G401 (cell line): ENCODE measurements around the gene WDFY3. TPM values are rescaled to one million over a fixed set of nuclear protein-coding genes. Genes with fewer than 3 reads are reported as not detected.

Experiments used
- DNase-seq: peaks from one replicate; pipeline ENCODE4 v3.0.0-alpha.2; 2015; ENCODE audit warnings: low spot score
- in situ Hi-C: cut with HindIII; loops from 2 replicates; pipeline ENCODE4 v1.10.0; 2016; ENCODE audit warnings: low sequenced_read_pairs, mixed read lengths
- total RNA-seq: library from RNA; depleted of rRNA; stranded (reverse); fragments of >200 nt; shearing (Covaris generic); gene quantifications from 2 replicates; pipeline ENCODE4 v1.2.3, GENCODE V29; 2014

Gene WDFY3
- total RNA-seq, 1 experiment from 2014 or later = 38.0 TPM

DNA sequence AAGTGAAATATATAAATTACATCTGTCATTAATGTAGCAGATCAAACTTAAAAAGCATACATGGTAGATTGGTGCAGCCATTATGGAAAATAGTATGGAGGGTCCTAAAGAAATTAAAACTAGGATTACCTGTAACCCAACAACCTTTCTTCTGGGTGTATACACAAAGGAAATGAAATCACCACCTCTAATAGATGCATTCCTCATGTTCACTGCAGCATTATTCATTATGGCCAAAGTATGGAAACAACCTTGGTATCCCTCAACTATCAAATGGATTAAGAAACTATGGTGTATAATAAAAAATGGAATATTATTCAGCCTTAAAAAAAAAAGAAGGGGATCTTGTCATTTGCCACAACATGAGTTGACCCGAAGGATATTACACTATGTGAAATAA, 13.7 kb downstream of the WDFY3 start:
- in situ Hi-C loops = no loop called here
- no peak for DNase-seq

GRCh38 chr4:84952004-84952403, 14.5 kb downstream of the WDFY3 start:
- in situ Hi-C loops = no loop called here
- DNase-seq = no peak

GRCh38 chr4:84948056-84948455, 18.4 kb downstream of the WDFY3 start:
- in situ Hi-C loops = no loop called here

DNA sequence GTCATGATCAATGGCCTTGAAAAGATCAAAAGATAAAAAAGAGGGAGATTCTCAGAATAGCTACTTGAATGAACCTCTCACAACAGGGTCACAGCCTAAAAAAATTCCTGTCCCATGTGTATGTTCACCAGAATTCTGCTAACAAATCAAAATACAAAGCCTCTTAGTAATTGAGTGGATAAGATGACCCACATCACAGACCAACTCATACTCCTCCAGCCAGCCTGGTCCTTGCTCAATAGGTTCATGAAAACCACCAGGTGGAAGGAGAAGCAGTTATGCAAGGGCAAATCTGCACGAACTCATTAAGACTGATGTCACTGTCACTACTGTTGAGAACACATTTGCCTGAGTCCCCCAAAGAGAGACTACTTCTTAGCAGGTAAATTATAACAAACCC, 21.5 kb downstream of the WDFY3 start:
- in situ Hi-C loops = no loop called here
- DNase-seq = no peak

More at GRCh38 chr4:84948056-84948455, 18.4 kb downstream of the WDFY3 start:
- DNase-seq = no peak

GRCh38 chr4:84940960-84941359, 25.5 kb downstream of the WDFY3 start:
- in situ Hi-C loops = no loop called here
- DNase-seq = no peak

DNA sequence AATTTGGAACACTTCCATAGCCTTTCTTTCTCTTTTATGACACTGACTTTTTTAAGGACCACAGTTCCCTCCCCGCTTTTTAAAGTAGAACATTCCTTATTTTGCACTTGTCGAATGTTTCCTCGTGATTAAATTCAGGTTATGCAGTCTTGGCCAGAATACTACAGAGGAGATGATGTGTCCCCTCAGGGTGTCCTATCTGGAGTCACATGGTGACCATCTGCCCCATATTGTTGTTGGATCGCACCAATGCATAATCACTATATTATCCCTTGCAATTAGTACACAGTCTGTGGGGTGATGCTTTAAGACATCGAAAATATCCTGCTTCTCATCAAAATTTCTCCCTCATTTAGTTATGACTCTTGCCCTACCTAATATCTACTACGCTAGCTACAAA, 27.4 kb downstream of the WDFY3 start:
- in situ Hi-C loops = no loop called here
- peak; percentile 70 for DNase-seq

GRCh38 chr4:84938316-84938715, 28.2 kb downstream of the WDFY3 start:
- DNase-seq = no peak

DNA sequence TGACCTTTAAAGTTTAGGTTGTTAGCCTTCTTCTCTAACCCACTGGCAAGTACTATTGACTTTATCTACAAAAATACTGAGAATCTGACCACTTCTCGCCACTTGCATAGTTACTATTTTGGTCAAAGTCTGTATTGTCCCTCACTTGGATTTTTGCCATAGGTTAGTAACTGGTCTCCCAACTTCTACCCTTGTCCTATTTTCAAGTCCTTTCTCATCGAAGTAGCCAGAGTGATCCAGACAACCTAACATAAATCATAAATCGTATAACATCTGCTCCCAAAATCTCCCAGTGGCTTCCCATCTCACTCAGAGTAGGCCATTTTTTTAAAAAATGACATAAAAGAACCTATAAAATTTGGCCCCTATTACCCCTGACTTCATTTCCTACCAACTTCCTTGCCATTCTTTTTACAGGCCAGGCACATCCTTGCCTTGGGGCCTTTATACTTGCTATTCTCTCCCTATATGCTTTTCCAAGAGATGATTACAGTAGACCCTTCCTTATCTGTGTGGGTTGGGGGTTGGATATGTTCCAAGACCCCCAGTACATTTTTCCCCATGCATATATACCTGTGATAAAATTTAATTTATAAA, 29.0 kb downstream of the WDFY3 start:
- in situ Hi-C loops = no loop called here
- DNase-seq = no peak

More at GRCh38 chr4:84938316-84938715, 28.2 kb downstream of the WDFY3 start:
- in situ Hi-C loops = no loop called here

- no peak for DNase-seq
- in situ Hi-C loops = no loop called here
Measured at GRCh38 chr4:84936123-84936522, 30.4 kb downstream of the WDFY3 start.

DNA sequence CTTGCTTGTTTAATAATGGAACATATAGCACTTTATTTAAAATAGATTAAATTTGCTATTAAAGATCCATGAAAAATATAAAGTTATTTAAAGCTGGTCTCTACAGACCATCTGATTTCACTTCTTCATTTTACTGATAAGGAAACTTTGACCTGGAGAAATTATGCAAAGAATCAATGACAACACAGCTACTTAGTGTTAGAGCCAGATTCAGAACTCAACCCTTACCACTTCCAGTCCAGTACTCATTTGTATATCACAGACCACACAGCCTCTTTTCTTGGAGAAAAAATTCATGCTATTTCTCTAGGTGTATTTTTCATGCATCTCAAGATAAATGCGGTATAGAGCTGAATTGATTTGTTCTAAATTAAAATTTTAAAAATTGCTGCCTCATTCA, 34.0 kb downstream of the WDFY3 start:
- DNase-seq = no peak
- in situ Hi-C loops = no loop called here

DNA sequence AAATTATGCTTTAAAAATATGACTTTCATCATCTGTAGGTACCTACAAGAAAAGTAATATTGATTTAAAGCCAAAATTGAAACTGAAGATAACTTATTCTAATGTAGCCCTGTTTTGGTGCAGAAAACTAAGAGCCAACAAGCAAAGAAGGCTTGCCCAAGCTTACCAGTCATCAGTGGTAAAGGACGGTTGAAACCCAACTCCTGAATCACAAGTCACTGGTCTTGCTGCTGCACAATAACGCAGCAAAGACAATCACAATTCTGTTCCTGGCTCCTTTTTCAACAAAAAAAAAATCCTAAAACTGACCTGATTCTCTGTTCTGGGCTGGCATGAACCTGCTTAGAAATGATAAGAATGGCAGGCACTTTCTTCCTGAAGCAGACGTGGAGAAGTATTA, 34.5 kb downstream of the WDFY3 start:
- in situ Hi-C loops = no loop called here
- no peak for DNase-seq

- no peak for DNase-seq
- in situ Hi-C loops = no loop called here
Measured at GRCh38 chr4:84931274-84931673, 35.2 kb downstream of the WDFY3 start.

DNA sequence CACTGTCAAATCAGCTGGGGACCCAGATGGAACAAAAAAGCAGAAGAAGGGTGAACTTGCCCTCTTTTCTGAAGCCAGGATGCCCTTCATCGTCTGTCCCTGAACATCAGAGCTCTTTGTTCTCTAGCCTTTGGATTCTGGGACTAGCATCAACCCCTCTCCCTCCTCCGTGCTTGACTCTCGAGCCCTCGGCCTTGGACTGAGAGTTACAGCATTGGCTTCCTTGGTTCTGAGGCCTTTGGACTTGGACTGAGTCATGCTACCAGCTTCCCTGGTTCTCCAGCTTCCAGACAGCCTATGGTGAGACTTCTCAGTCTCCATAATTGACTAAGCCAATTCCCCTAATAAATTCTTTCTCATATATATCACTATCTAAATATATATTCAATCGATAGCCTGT, 38.4 kb downstream of the WDFY3 start:
- in situ Hi-C loops = no loop called here
- DNase-seq = no peak

DNA sequence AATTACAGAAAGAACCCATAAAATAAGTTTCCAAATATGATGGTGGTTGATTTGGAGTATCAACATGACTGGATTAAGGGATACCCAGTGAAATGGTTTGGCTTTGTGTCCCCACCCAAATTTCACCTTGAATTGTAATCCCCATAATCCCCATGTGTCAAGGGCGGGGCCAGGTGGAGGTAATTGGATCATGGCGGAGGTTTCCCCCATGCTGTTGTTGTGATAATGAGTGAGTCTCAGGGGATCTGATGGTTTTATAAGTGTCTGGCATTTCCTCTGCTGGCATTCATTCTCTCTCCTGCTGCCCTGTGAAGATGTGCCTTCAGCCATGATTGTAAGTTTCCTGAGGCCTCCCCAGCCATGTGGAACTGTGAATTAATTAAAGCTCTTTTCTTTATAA, 39.1 kb downstream of the WDFY3 start:
- in situ Hi-C loops = no loop called here
- no peak for DNase-seq

DNA sequence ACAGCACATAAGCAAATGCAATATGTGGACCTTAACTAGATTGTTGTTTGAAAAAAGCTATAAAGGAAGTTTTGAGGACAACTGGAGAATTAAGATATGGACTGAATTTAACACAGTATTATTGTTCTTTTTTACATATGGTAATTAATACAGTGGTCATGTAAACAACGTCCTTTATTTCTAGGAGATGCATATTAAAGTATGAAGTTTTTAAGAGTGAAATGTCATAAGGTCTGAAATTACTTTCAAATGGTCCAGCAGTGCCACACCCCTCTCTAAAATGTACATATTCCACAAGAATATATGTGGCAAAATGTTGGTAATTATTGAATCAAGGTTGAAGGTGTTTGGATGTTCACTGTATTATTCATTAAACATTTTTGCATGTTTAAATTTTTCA, 40.9 kb downstream of the WDFY3 start:
- DNase-seq = no peak
- in situ Hi-C loops = no loop called here

GRCh38 chr4:84924434-84924833, 42.1 kb downstream of the WDFY3 start:
- in situ Hi-C loops = no loop called here
- peak; percentile 44 for DNase-seq

- in situ Hi-C loops = no loop called here
- DNase-seq = no peak
Measured at GRCh38 chr4:84920617-84921016, 45.9 kb downstream of the WDFY3 start.

GRCh38 chr4:84917869-84918600, 48.5 kb downstream of the WDFY3 start:
- DNase-seq = no peak
- in situ Hi-C loops = no loop called here

DNA sequence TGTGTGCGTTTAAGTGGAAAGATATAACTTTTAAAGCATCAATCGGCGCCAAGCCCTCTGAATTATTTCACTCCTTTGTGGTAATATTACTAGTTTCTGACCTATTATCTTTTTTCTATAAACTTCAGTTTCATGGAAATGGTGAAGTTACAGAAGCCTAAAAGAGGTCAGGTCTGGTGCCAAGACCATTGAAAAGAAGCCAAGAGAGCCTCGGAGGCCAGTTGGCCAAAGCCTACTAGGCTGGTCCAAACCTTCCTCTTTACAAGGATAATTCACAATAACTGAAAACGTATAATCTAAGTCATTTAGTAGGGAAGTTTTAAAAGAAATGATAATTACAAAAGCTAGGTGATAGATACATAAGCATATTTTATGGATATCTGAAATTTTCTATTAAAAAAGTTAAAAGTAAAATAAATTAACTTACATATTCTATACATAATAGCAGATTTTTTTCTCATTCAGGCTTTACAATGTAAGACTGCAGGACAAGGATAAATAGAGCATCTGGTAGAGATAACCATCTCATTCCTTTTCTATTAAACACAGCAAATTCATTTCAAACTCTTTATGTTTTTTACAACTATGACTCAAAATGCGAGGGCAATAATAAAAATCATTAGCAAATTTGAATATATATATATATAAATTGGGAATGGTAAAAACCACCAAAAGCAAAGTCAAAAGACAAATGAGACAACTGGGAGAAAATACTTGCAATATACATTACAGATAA, 49.2 kb downstream of the WDFY3 start:
- in situ Hi-C loops = no loop called here
- peak; percentile 88 for DNase-seq

DNA sequence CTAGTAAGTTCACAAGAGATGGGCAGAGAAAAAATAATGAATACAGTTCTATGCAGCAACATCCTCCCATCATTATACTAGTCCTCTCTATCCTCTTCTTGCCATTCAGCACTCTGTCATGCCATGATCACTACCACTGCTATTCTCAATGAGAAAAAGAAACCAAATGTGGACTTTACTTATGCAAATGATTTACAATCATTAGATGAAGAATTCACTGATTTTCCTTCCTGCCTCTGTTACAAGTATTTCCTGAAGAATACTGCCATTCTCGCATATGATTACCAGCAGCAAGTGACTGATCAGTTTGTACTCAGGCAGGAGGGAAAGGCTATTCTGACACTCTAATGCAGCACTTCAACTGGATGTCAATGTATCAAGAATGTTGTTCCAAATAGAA, 50.3 kb downstream of the WDFY3 start:
- DNase-seq = no peak
- in situ Hi-C loops = no loop called here
